Right kidney (tissue), 9 donors: Measurements from ENCODE around the gene TMEM117.

Source experiments
- DNase-seq: peaks from one replicate; pipeline ENCODE4 v3.0.0-alpha.2; 2016
- long read RNA-seq, 8 donors: transcript quantifications; one replicate each; lab custom pipeline, GENCODE V29; 2026

Gene TMEM117
- long read RNA-seq, donor 1, transcript TMEM117-201 (8 exons, 2,758 nt) = major isoform, 5 of 6 reads
- long read RNA-seq, donor 1, partial matches to known transcripts = 0 of 6 reads
- long read RNA-seq, donor 1, other reads (novel, unspliced or antisense) = 0 of 6 reads
- long read RNA-seq, donor 2, partial matches to known transcripts = 0 of 3 reads
- long read RNA-seq, donor 2, other reads (novel, unspliced or antisense) = 0 of 3 reads
- long read RNA-seq, donor 3, partial matches to known transcripts = 0 of 2 reads
- long read RNA-seq, donor 3, other reads (novel, unspliced or antisense) = 0 of 2 reads
- long read RNA-seq, donor 4, partial matches to known transcripts = 0 of 1 reads
- long read RNA-seq, donor 4, other reads (novel, unspliced or antisense) = 0 of 1 reads
- long read RNA-seq, donor 5, partial matches to known transcripts = 0 of 4 reads
- long read RNA-seq, donor 5, other reads (novel, unspliced or antisense) = 0 of 4 reads
- long read RNA-seq, donor 6, partial matches to known transcripts = 0 of 2 reads
- long read RNA-seq, donor 6, other reads (novel, unspliced or antisense) = 0 of 2 reads
- long read RNA-seq, donor 7, partial matches to known transcripts = 0 of 4 reads
- long read RNA-seq, donor 7, other reads (novel, unspliced or antisense) = 0 of 4 reads
- long read RNA-seq, donor 8, partial matches to known transcripts = 0 of 1 reads
- long read RNA-seq, donor 8, other reads (novel, unspliced or antisense) = 0 of 1 reads

- peak; percentile 98 for DNase-seq
Measured at GRCh38 chr12:43835656-43836474, at the start of gene TMEM117. TMEM117 (plus strand) TSS chr12:43836081.

- no peak for DNase-seq
Measured at GRCh38 chr12:43786899-43787693, 48.8 kb upstream of the TMEM117 start.

DNA sequence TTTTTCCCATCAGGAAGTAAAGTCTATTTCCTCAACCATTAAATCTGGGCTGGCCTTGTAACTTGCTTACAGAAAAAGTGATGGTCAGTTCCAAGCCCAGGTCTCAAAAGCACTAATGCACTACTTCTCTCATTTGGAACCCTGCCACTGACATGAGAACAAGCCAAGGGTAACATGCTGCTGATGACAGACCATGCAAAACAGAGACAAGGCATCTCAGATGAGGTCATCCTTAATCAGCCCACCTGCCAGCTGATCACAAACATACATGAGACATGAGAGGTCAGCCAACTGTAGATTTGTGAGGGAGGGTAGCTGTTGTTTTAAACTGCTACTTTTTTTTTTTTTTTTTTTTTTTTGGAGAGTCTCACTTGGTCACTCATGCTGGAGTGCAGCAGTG is 45.9 kb upstream of the TMEM117 start:
- no peak for DNase-seq

DNA sequence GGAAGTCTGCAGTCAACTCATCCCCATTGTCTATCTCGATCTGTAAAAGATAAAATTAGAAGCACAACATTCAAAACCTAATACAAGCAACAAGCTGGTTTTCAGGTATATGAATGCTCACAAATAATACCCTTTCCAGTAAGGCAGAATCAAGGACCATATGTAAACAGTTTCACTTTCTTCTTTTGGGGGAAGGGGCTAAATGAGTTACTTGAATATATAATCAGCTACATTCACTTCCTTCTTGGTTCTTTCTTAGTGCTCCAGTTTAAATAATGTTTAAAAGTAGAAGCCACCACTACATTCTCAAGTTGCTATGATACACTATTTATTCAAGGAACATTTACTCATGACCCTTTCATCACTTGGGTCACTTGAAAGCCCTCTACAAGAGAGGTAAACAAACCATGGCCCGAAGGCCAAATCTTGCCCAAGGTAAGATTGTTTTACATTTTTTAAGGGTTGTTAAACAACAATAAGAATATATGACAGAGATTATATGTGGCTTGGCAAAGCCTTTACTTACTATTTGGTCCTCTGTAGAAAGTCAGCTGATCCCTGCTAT is 40.1 kb upstream of the TMEM117 start:
- no peak for DNase-seq

- DNase-seq = no peak
Measured at GRCh38 chr12:43797561-43798217, 38.2 kb upstream of the TMEM117 start.

GRCh38 chr12:43805149-43805859 is 30.6 kb upstream of the TMEM117 start:
- peak; percentile 7 for DNase-seq

- DNase-seq = peak; percentile 97
Measured at GRCh38 chr12:43805860-43806736, 29.8 kb upstream of the TMEM117 start, which contains the start of gene TWF1. TWF1 (minus strand) TSS chr12:43806317; CDS start chr12:43806245, 72 bp downstream.

DNA sequence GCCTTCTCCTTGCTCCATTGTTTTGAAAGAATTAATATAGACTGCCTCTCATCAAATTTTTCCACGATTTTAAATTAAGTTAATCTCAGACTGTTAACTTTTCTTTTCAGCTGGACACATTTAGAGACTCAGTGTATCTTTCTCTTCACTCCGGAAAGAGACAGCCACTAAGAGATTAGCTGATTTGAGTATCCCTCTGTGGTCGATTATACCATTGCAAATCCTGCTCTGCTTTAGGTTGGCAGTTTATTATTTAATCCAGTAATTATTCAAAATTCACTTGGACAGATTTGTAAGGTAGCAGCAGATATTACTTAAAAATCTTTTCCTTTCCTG is 29.2 kb upstream of the TMEM117 start:
- no peak for DNase-seq

DNA sequence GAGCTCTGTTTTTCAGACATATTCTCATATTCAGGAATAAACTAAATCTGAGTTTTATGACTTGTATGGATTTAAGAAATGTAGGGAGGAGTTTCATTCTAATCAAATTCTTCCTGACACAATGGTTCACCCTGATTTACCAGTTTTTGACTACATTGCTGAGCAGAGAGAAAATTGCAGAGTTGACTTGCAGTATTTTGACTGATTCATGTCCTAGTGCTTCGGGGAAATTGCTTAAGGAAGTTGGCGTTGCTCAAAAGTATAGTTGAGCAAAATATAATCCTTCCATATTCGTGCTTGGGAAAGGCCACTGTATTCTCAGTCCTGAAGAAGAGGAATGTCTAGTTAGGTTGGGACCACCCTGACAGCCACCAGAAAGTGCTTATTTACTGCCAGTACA is 28.5 kb upstream of the TMEM117 start:
- no peak for DNase-seq

GRCh38 chr12:43812057-43812456 is 23.8 kb upstream of the TMEM117 start:
- no peak for DNase-seq

DNA sequence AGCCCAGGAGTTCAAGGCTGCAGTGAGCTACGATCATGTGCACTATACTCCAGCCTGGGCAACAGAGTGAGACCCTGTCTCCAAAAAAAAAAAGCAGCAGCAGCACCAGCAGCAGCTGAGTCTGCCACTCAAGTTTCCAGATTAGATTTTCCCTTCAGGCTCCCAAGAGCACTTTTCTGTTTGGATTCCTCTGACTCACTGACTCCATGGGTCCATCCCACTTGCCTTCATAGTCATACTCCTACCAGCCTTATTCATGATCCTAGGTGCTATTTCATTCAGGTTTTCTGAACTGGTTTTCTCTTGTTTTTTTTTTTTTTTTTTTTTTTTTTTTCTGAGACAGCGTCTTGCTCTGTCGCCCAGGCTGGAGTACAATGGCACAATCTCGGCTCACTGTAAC is 23.0 kb upstream of the TMEM117 start:
- no peak for DNase-seq

DNA sequence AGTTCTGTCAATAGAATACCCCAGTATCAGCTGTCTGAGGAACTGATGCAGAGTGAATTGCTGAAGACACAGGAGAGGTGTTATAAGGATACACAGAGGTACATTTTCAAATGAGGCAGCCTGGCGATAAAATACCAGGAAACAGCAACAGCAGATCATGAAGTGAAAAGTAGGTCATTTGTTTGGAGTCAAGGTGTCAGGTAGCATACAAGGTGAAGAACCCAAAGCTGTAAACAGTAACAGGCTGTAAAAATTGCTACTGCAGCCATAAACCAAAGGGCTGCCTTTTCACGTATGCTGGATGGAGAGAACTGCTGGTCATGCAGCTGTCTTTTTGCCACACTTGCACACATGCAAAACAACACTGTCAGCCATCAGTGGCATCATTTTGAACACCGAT is 20.5 kb upstream of the TMEM117 start:
- no peak for DNase-seq

DNA sequence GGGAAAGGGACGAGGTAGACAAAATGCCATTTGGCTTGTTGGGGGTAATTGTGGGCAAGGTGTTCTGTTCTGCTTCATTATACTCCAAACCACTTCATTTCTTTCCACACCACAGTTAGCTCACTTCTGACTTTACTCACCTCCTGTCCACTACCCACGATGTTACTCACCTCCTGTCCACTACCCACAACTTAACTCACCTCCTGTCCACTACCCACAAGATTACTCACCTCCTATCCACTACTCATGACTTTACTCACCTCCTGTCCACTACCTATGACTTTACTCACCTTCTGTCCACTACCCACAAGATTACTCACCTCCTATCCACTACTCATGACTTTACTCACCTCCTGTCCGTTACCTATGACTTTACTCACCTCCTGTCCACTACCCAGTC is 19.7 kb upstream of the TMEM117 start:
- DNase-seq = no peak

DNA sequence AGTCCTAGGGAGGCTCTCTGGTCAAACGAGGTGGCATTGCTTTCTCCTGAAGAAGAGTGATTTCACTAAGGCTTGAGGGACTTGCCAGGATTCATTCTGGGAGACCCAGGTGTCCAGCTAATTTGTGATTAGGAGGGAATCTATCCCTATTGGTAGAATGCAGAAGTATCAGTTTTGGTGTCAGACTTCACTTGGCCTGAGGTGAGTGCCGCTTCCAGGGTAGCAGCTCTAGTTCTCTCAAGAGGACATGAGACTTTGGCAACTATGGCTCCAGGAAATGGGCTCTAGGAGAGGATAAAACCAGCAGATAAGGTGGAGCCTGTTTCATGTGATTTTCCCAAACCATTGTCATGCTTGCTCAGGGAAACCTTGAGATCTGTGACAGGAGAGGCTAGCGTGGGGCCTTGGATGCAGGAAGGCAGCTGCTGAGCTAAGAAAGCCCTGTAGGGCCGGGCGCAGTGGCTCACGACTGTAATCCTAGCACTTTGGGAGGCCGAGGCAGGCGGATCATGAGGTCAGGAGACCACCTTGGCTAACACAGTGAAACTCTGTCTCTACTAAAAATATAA is 11.6 kb upstream of the TMEM117 start:
- no peak for DNase-seq

DNA sequence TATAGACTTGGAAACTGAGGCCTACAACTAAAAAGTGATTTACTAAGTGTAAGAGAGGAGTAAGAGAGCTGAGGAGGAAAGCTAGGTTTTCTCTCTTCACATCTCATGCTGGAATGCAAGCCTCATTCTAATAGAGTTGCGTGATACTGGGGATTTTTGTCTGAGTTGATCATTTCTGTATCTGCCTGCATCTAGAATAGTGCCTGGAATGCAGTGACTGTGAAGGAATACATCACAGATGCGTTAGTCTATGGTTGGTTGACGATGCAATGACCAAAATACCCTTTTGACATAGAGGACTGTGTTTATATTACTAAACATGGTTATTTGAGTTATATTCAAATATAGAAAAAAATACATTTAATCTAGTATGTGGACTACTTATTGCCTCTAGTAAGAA is 9.2 kb upstream of the TMEM117 start:
- DNase-seq = no peak

- DNase-seq = no peak
Measured at GRCh38 chr12:43827093-43827492, 8.8 kb upstream of the TMEM117 start.

DNA sequence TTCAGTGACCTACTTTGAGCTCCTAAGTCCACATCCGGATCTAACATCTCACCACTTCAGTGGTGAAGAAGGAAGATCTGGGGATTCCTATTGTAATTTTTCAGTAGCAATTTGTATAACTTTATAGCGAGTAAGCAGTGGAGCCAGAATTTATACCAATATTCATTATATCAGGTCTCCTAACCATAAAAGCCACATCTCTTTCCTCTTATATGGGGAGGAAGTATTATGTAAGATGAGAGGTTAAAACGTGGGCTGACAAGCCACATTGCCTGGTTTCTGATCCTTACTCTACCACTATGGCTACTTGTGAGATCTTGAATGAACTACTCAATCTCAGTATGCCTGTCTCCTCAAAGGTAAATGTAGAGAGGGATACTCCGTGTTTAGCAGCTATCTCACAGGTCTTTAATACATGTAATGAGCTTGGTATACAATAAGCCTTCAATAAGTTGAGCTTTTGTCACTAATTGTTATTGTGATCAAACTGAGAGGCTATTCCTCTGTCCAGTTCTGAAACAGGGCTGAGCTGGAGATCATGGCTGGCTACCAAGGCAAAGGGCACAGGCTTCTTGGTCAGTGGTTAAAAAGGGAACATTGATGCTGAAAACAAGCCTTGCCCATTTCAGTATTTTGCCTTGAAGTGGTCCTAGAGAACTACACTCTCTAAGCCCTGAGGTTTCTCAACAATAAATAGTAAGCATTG is 3.3 kb upstream of the TMEM117 start:
- DNase-seq = no peak

DNA sequence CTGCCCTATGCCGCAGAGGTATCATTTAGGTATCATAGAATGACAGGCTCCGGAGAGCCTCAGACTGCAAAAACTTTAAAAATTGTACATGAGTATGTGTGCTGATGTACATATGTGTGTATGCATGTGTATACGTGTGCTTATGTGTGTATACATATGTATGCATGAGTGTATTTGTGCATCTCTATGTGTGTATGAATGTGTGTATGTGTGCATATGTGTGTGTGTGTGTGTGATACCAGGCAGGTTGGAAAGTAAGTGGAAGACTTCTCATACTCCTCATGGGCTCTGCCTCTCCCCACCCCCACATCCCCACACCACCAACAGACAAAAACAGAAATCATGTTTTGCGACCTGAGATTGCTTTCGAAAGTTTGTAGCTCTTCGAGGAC is 621 bp upstream of the TMEM117 start:
- no peak for DNase-seq
